IgD-negative memory B cell (primary cell): Measurements from ENCODE around the gene NPIPB9. TPM values are rescaled to one million over a fixed set of nuclear protein-coding genes. Genes with fewer than 3 reads are reported as not detected.
A peak's percentile ranks its signal among the peaks of the same experiment; 100 is the strongest.
"Not testable (repeated sequence)": the region's sequence is repeated elsewhere in the genome, so short reads cannot be mapped to it uniquely, and the experiment has no call there.

ENCODE experiments used
- H3K27ac Mint-ChIP-seq, 3 donors: one replicate each; pipeline ENCODE4 v1.8.0; 2020 to 2022; ENCODE audit warnings: mild to moderate bottlenecking in 3 of 3, mixed read lengths in 3 of 3, moderate library complexity in 1 of 3
- H3K27me3 Mint-ChIP-seq: one replicate; pipeline ENCODE4 v1.8.0; 2021; ENCODE audit warnings: mixed read lengths
- H3K36me3 Mint-ChIP-seq: one replicate; pipeline ENCODE4 v1.8.0; 2020; ENCODE audit warnings: mild to moderate bottlenecking, mixed read lengths
- H3K4me1 Mint-ChIP-seq, 3 donors: one replicate each; pipeline ENCODE4 v1.8.0; 2020 to 2022; ENCODE audit warnings: mixed read lengths in 3 of 3, mild to moderate bottlenecking in 1 of 3
- H3K4me3 Mint-ChIP-seq, 4 donors: one replicate each; pipeline ENCODE4 v1.8.0; 2020 to 2022; ENCODE audit warnings: mild to moderate bottlenecking in 4 of 4, mixed read lengths in 4 of 4, moderate library complexity in 3 of 4
- H3K9me3 Mint-ChIP-seq, 3 donors: one replicate each; pipeline ENCODE4 v1.8.0; 2020 to 2021; ENCODE audit warnings: mixed read lengths in 3 of 3, mild to moderate bottlenecking in 1 of 3
- polyA plus RNA-seq: library from polyadenylated mRNA; unstranded; fragments of 300-500 nt; fragmentation: Illumina TruSeq; gene quantifications from one replicate; pipeline ENCODE4 v1.2.3, GENCODE V29; 2021

The NPIPB9 gene
- polyA plus RNA-seq: 0.31 TPM

- not testable (repeated sequence) for H3K27me3 Mint-ChIP-seq, H3K4me3 Mint-ChIP-seq, H3K9me3 Mint-ChIP-seq, H3K36me3 Mint-ChIP-seq, H3K27ac Mint-ChIP-seq, H3K4me1 Mint-ChIP-seq
Observed at GRCh38 chr16:28751487-28751886, at the start of gene NPIPB9. NPIPB9 (plus strand) TSS chr16:28751787.

GRCh38 chr16:28704246-28704645 lies 47.3 kb upstream of the NPIPB9 start:
- H3K36me3 Mint-ChIP-seq, H3K9me3 Mint-ChIP-seq, H3K27ac Mint-ChIP-seq, H3K4me1 Mint-ChIP-seq, H3K27me3 Mint-ChIP-seq, H3K4me3 Mint-ChIP-seq: not testable (repeated sequence)

DNA sequence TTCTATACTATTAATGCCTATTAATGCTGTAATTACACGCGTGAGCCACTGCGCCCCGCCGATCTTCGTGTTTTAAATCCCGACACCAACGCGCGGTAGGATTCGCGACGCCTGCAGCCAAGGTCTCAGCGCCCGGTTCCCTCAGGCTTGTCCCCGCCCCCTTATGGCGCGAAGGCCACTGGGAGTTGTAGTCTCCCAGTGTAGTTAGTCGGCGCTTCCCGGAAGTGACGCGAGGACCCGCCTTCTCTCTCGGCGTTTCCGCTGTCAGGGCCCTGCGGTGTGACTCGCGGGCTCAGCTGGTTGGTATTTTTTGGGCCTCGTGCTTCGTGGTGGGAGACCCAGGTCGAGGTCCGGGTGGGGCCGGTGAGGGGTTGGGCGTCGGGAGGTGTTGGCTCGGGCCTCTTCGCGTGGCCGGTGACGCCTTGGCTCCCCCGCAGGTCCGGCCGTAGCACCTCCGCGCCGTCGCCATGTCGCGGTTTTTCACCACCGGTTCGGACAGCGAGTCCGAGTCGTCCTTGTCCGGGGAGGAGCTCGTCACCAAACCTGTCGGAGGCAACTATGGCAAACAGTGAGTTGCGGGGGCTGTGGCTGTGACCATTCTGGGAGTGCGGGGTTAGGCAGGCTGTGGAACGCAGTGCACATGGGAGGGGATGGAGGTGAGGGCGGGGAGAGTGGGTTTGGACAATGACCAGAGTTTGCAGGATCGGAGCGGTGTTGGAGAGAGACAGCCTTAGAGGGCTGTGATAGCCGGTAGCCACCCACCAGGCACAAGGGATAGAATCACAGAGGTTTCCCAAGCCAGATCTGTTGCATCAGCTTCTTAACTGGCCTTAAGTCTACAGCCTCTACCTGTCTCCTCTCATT lies 40.1 kb upstream of the NPIPB9 start, which contains the start of gene EIF3C:
TSS of gene EIF3C (plus strand) at position 245 of the 864 bp plus-strand sequence. CDS start at position 468, 223 bp downstream.
- H3K4me1 Mint-ChIP-seq, H3K27me3 Mint-ChIP-seq, H3K9me3 Mint-ChIP-seq, H3K27ac Mint-ChIP-seq, H3K36me3 Mint-ChIP-seq: not testable (repeated sequence)
- H3K4me3 Mint-ChIP-seq: peak within 1 kb of the TSS in 1 of 4 donors; percentile 71

DNA sequence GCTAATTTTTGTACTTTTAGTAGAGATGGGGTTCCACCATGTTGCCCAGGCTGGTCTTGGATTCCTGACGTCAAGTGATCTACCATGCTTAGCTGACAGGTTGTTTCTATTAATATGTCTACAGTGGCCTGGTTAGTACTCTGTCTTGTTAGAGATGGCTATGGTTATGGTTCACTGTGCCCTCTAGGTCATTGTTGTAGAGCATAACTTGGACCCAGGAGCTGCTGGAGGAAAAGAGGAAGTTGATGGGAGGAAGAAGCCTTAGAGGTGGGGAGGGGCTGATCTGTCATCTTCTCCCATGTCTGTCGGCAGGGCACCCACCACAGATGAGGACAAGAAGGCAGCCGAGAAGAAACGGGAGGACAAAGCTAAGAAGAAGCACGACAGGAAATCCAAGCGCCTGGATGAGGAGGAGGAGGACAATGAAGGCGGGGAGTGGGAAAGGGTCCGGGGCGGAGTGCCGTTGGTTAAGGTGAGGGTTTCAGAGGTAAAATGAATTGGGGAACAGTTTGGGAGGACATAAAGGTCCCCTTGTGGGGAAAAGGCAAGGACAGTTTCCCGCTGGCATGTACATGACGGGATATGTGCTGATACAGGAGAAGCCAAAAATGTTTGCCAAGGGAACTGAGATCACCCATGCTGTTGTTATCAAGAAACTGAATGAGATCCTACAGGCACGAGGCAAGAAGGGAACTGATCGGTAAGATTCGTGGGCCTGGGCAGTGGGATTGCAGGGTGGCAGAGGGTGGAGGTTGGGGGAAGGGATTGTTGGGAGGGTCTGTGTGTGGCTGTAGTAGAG lies 28.5 kb upstream of the NPIPB9 start:
- H3K4me3 Mint-ChIP-seq, H3K9me3 Mint-ChIP-seq, H3K27me3 Mint-ChIP-seq, H3K27ac Mint-ChIP-seq, H3K36me3 Mint-ChIP-seq, H3K4me1 Mint-ChIP-seq: not testable (repeated sequence)

- not testable (repeated sequence) for H3K4me1 Mint-ChIP-seq, H3K27ac Mint-ChIP-seq, H3K4me3 Mint-ChIP-seq, H3K36me3 Mint-ChIP-seq, H3K27me3 Mint-ChIP-seq, H3K9me3 Mint-ChIP-seq
Observed at GRCh38 chr16:28731253-28731652, 20.3 kb upstream of the NPIPB9 start.

GRCh38 chr16:28732455-28733124 lies 19.0 kb upstream of the NPIPB9 start:
- H3K4me3 Mint-ChIP-seq, H3K27ac Mint-ChIP-seq, H3K36me3 Mint-ChIP-seq, H3K27me3 Mint-ChIP-seq, H3K9me3 Mint-ChIP-seq, H3K4me1 Mint-ChIP-seq: not testable (repeated sequence)

- H3K36me3 Mint-ChIP-seq, H3K4me3 Mint-ChIP-seq, H3K4me1 Mint-ChIP-seq: not testable (repeated sequence)
Observed at GRCh38 chr16:28739787-28740186, 11.8 kb upstream of the NPIPB9 start.

GRCh38 chr16:28740631-28741030 lies 11.0 kb upstream of the NPIPB9 start:
- H3K27me3 Mint-ChIP-seq, H3K9me3 Mint-ChIP-seq, H3K4me1 Mint-ChIP-seq, H3K27ac Mint-ChIP-seq, H3K4me3 Mint-ChIP-seq, H3K36me3 Mint-ChIP-seq: not testable (repeated sequence)

More at GRCh38 chr16:28739787-28740186, 11.8 kb upstream of the NPIPB9 start:
- not testable (repeated sequence) for H3K27ac Mint-ChIP-seq, H3K27me3 Mint-ChIP-seq, H3K9me3 Mint-ChIP-seq

GRCh38 chr16:28741295-28741694 lies 10.3 kb upstream of the NPIPB9 start:
- not testable (repeated sequence) for H3K27ac Mint-ChIP-seq, H3K4me3 Mint-ChIP-seq

DNA sequence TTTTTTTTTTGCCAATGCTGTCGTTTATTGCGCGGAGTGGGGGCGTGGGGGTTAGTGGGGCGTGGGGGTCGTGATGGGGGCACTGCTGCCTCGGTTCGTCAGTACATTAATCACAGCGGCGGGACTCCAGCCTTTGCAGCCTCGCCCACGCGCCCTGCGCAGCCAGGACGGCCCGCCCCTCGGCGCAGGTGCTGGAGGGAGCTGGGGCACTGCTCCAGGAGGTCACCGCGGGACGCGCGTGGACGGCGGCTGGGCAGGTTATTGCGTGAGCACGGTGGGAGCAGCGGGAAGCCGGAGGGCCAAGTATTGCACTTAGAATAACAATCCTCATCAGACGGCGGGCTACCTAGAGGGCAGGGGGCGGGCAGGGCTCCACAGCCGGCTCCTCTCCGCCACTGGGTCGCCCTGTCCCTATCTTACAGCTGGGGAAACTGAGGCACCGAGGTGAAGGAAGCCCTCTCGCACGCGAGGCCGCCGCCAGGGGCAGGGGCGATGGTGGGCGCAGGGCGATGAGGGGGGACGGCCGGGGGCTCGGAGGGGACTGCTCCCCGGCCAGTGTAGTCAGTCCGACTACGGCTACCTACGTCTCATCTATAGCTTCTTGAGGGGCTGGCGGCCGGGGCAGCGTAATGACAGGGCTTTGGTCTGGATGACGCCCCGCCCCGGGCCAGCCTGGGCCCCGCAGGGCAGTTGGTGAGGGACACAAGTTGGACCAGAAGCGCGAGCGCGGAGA lies 4.8 kb upstream of the NPIPB9 start:
- not testable (repeated sequence) for H3K36me3 Mint-ChIP-seq, H3K4me3 Mint-ChIP-seq, H3K9me3 Mint-ChIP-seq, H3K4me1 Mint-ChIP-seq, H3K27me3 Mint-ChIP-seq, H3K27ac Mint-ChIP-seq

More at GRCh38 chr16:28741295-28741694, 10.3 kb upstream of the NPIPB9 start:
- H3K27me3 Mint-ChIP-seq, H3K9me3 Mint-ChIP-seq, H3K36me3 Mint-ChIP-seq, H3K4me1 Mint-ChIP-seq: not testable (repeated sequence)

GRCh38 chr16:28749997-28750465 lies 1.6 kb upstream of the NPIPB9 start:
- not testable (repeated sequence) for H3K9me3 Mint-ChIP-seq, H3K36me3 Mint-ChIP-seq, H3K4me1 Mint-ChIP-seq, H3K27me3 Mint-ChIP-seq, H3K27ac Mint-ChIP-seq, H3K4me3 Mint-ChIP-seq

DNA sequence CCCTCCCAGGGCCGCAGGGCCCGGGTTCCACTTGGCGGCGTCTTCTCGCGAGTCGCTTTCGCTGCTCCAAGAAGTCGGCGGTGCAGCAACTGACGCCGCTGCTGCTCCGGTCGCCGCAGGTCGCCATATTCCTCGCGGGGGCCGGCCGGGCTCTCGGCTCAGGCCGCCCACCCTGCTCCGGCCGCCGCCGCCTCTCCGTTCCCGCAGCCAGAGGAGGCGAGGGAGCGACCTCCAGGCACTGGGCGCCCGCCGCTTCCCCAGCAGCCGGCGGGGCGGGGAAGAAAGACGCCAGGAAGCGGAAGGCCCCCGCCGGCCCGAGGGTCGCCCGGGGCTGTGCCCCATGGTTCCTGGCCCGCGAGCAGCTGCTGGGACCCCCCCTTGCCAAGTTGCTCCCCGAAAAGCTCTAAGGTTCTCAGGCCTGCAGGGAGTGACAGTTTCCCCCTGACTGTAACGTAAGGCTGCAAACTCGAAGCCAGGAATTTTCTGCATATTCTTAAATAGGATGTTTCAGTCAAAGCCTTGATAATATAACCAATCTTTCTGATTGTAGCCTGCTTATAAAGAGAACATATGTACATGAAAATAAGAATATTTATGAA lies 1.0 kb upstream of the NPIPB9 start:
- H3K4me3 Mint-ChIP-seq, H3K4me1 Mint-ChIP-seq, H3K27ac Mint-ChIP-seq, H3K27me3 Mint-ChIP-seq, H3K9me3 Mint-ChIP-seq, H3K36me3 Mint-ChIP-seq: not testable (repeated sequence)

DNA sequence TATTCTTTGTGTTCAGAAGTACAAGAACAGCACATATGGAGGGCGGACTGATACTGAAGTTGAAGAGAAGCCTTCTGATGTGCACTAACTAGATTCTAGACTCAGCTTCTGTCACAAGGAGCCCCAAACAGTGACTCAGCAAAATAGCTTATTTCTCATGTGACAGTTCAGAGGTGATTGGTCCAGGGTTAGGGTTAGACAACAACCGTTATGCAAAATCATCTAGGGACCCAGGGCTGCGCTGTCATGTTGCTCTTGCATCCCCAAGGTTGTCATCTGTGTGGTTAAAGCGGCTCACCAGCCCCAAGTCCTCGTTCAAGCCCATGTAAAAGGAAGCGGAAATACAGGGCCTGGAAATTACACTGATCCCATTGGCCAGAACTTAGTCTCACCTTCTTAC lies 30.1 kb downstream of the NPIPB9 start:
- H3K4me1 Mint-ChIP-seq, H3K4me3 Mint-ChIP-seq, H3K36me3 Mint-ChIP-seq: not testable (repeated sequence)

GRCh38 chr16:28782357-28782756 lies 30.8 kb downstream of the NPIPB9 start:
- not testable (repeated sequence) for H3K4me3 Mint-ChIP-seq, H3K27ac Mint-ChIP-seq, H3K36me3 Mint-ChIP-seq, H3K9me3 Mint-ChIP-seq, H3K27me3 Mint-ChIP-seq, H3K4me1 Mint-ChIP-seq

More for the DNA sequence above, 30.1 kb downstream of the NPIPB9 start:
- not testable (repeated sequence) for H3K9me3 Mint-ChIP-seq, H3K27me3 Mint-ChIP-seq, H3K27ac Mint-ChIP-seq
